ENCODE data around the gene TEKT2.

The TEKT2 gene

GRCh38 chr1:36107394-36107793, 23.5 kb downstream of the TEKT2 start:
- Histone ChIP-seq H3K4me1 (ENCODE audit: control insufficient read depth, insufficient read depth, low read length) (no peaks in the 10 kb centered on the region), H3K4me3 (ENCODE audit: low read depth, low read length) (no peak overlapping the region), H3K27me3 (ENCODE audit: control insufficient read depth, insufficient read depth, low read length) (no peaks in the 10 kb centered on the region), H3K36me3 (ENCODE audit: control insufficient read depth, insufficient read depth, low read length) (no peaks in the 10 kb centered on the region), H3K27ac (ENCODE audit: low read depth, low read length) (no peak overlapping the region), H3K9me3 (ENCODE audit: control insufficient read depth, insufficient read depth, low read length) (no peaks in the 10 kb centered on the region), H3K9ac (ENCODE audit: low read depth, low read length) (no peak overlapping the region)

- H3K9me3 ChIP-seq (ENCODE audit: control insufficient read depth, insufficient read depth, low read length) = no peaks in the 10 kb centered on the region
- no peak overlapping the region for H3K9ac ChIP-seq (ENCODE audit: low read depth, low read length)
- no peak overlapping the region for H3K27ac ChIP-seq (ENCODE audit: low read depth, low read length)
- no peaks in the 10 kb centered on the region for H3K4me1 ChIP-seq (ENCODE audit: control insufficient read depth, insufficient read depth, low read length)
- no peak overlapping the region for H3K4me3 ChIP-seq (ENCODE audit: low read depth, low read length)
- H3K27me3 ChIP-seq (ENCODE audit: control insufficient read depth, insufficient read depth, low read length) = no peaks in the 10 kb centered on the region
- no peaks in the 10 kb centered on the region for H3K36me3 ChIP-seq (ENCODE audit: control insufficient read depth, insufficient read depth, low read length)
Measured at GRCh38 chr1:36108314-36108713, 24.4 kb downstream of the TEKT2 start.

- H3K27ac ChIP-seq (ENCODE audit: low read depth, low read length) = no peak overlapping the region
- no peaks in the 10 kb centered on the region for H3K9me3 ChIP-seq (ENCODE audit: control insufficient read depth, insufficient read depth, low read length)
- H3K9ac ChIP-seq (ENCODE audit: low read depth, low read length) = no peak overlapping the region
- H3K4me3 ChIP-seq (ENCODE audit: low read depth, low read length) = no peak overlapping the region
- no peaks in the 10 kb centered on the region for H3K27me3 ChIP-seq (ENCODE audit: control insufficient read depth, insufficient read depth, low read length)
- no peaks in the 10 kb centered on the region for H3K36me3 ChIP-seq (ENCODE audit: control insufficient read depth, insufficient read depth, low read length)
- no peaks in the 10 kb centered on the region for H3K4me1 ChIP-seq (ENCODE audit: control insufficient read depth, insufficient read depth, low read length)
Measured at GRCh38 chr1:36109041-36109679, 25.3 kb downstream of the TEKT2 start.

GRCh38 chr1:36111151-36111550, 27.3 kb downstream of the TEKT2 start:
- Histone ChIP-seq H3K36me3 (ENCODE audit: control insufficient read depth, insufficient read depth, low read length) (no peaks in the 10 kb centered on the region), H3K9me3 (ENCODE audit: control insufficient read depth, insufficient read depth, low read length) (no peaks in the 10 kb centered on the region), H3K4me1 (ENCODE audit: control insufficient read depth, insufficient read depth, low read length) (no peaks in the 10 kb centered on the region), H3K4me3 (ENCODE audit: low read depth, low read length) (no peak overlapping the region), H3K27ac (ENCODE audit: low read depth, low read length) (no peak overlapping the region), H3K9ac (ENCODE audit: low read depth, low read length) (no peak overlapping the region), H3K27me3 (ENCODE audit: control insufficient read depth, insufficient read depth, low read length) (no peaks in the 10 kb centered on the region)

GRCh38 chr1:36112823-36113222, 28.9 kb downstream of the TEKT2 start:
- Histone ChIP-seq H3K9me3 (ENCODE audit: control insufficient read depth, insufficient read depth, low read length) (no peaks in the 10 kb centered on the region), H3K27ac (ENCODE audit: low read depth, low read length) (no peak overlapping the region), H3K4me3 (ENCODE audit: low read depth, low read length) (no peak overlapping the region), H3K9ac (ENCODE audit: low read depth, low read length) (no peak overlapping the region), H3K27me3 (ENCODE audit: control insufficient read depth, insufficient read depth, low read length) (no peaks in the 10 kb centered on the region), H3K4me1 (ENCODE audit: control insufficient read depth, insufficient read depth, low read length) (no peaks in the 10 kb centered on the region), H3K36me3 (ENCODE audit: control insufficient read depth, insufficient read depth, low read length) (no peaks in the 10 kb centered on the region)

- Histone ChIP-seq H3K4me3 (ENCODE audit: low read depth, low read length) (no peak overlapping the region), H3K27ac (ENCODE audit: low read depth, low read length) (no peak overlapping the region), H3K9ac (ENCODE audit: low read depth, low read length) (no peak overlapping the region), H3K36me3 (ENCODE audit: control insufficient read depth, insufficient read depth, low read length) (no peaks in the 10 kb centered on the region), H3K4me1 (ENCODE audit: control insufficient read depth, insufficient read depth, low read length) (no peaks in the 10 kb centered on the region), H3K9me3 (ENCODE audit: control insufficient read depth, insufficient read depth, low read length) (no peaks in the 10 kb centered on the region), H3K27me3 (ENCODE audit: control insufficient read depth, insufficient read depth, low read length) (no peaks in the 10 kb centered on the region)
Measured at GRCh38 chr1:36114371-36114770, 30.5 kb downstream of the TEKT2 start.

- H3K9ac ChIP-seq (ENCODE audit: low read depth, low read length) = no peak overlapping the region
- H3K4me1 ChIP-seq (ENCODE audit: control insufficient read depth, insufficient read depth, low read length) = no peaks in the 10 kb centered on the region
- no peak overlapping the region for H3K4me3 ChIP-seq (ENCODE audit: low read depth, low read length)
- H3K36me3 ChIP-seq (ENCODE audit: control insufficient read depth, insufficient read depth, low read length) = no peaks in the 10 kb centered on the region
- no peak overlapping the region for H3K27ac ChIP-seq (ENCODE audit: low read depth, low read length)
- H3K27me3 ChIP-seq (ENCODE audit: control insufficient read depth, insufficient read depth, low read length) = no peaks in the 10 kb centered on the region
- H3K9me3 ChIP-seq (ENCODE audit: control insufficient read depth, insufficient read depth, low read length) = no peaks in the 10 kb centered on the region
Measured at GRCh38 chr1:36115200-36115669, 31.3 kb downstream of the TEKT2 start.

GRCh38 chr1:36115931-36116330, 32.0 kb downstream of the TEKT2 start:
- Histone ChIP-seq H3K4me1 (ENCODE audit: control insufficient read depth, insufficient read depth, low read length) (no peaks in the 10 kb centered on the region), H3K9me3 (ENCODE audit: control insufficient read depth, insufficient read depth, low read length) (no peaks in the 10 kb centered on the region), H3K4me3 (ENCODE audit: low read depth, low read length) (no peak overlapping the region), H3K9ac (ENCODE audit: low read depth, low read length) (no peak overlapping the region), H3K27ac (ENCODE audit: low read depth, low read length) (no peak overlapping the region), H3K36me3 (ENCODE audit: control insufficient read depth, insufficient read depth, low read length) (no peaks in the 10 kb centered on the region), H3K27me3 (ENCODE audit: control insufficient read depth, insufficient read depth, low read length) (no peaks in the 10 kb centered on the region)

- Histone ChIP-seq H3K4me3 (ENCODE audit: low read depth, low read length) (no peak overlapping the region), H3K36me3 (ENCODE audit: control insufficient read depth, insufficient read depth, low read length) (no peaks in the 10 kb centered on the region), H3K27ac (ENCODE audit: low read depth, low read length) (no peak overlapping the region), H3K4me1 (ENCODE audit: control insufficient read depth, insufficient read depth, low read length) (no peaks in the 10 kb centered on the region), H3K9ac (ENCODE audit: low read depth, low read length) (no peak overlapping the region), H3K9me3 (ENCODE audit: control insufficient read depth, insufficient read depth, low read length) (no peaks in the 10 kb centered on the region), H3K27me3 (ENCODE audit: control insufficient read depth, insufficient read depth, low read length) (no peaks in the 10 kb centered on the region)
Measured at GRCh38 chr1:36116901-36117300, 33.0 kb downstream of the TEKT2 start.

- Histone ChIP-seq H3K27me3 (ENCODE audit: control insufficient read depth, insufficient read depth, low read length) (peaks cover 10% of the 10 kb centered on the region), H3K9me3 (ENCODE audit: control insufficient read depth, insufficient read depth, low read length) (no peaks in the 10 kb centered on the region), H3K36me3 (ENCODE audit: control insufficient read depth, insufficient read depth, low read length) (no peaks in the 10 kb centered on the region), H3K4me1 (ENCODE audit: control insufficient read depth, insufficient read depth, low read length) (no peaks in the 10 kb centered on the region), H3K4me3 (ENCODE audit: low read depth, low read length) (no peak overlapping the region), H3K27ac (ENCODE audit: low read depth, low read length) (no peak overlapping the region), H3K9ac (ENCODE audit: low read depth, low read length) (no peak overlapping the region)
Measured at GRCh38 chr1:36118447-36119204, 34.7 kb downstream of the TEKT2 start.

- H3K4me1 ChIP-seq (ENCODE audit: control insufficient read depth, insufficient read depth, low read length) = no peaks in the 10 kb centered on the region
- no peak overlapping the region for H3K4me3 ChIP-seq (ENCODE audit: low read depth, low read length)
- H3K36me3 ChIP-seq (ENCODE audit: control insufficient read depth, insufficient read depth, low read length) = no peaks in the 10 kb centered on the region
- no peaks in the 10 kb centered on the region for H3K9me3 ChIP-seq (ENCODE audit: control insufficient read depth, insufficient read depth, low read length)
- no peak overlapping the region for H3K27ac ChIP-seq (ENCODE audit: low read depth, low read length)
- no peak overlapping the region for H3K9ac ChIP-seq (ENCODE audit: low read depth, low read length)
- H3K27me3 ChIP-seq (ENCODE audit: control insufficient read depth, insufficient read depth, low read length) = peaks cover 18% of the 10 kb centered on the region
Measured at GRCh38 chr1:36119456-36119855, 35.6 kb downstream of the TEKT2 start.
